ENCODE measurements around the gene DGKE. TPM values are rescaled to one million over a fixed set of nuclear protein-coding genes. Genes with fewer than 3 reads are reported as not detected.

Gene DGKE
- total and polyA plus RNA-seq, 2 of the 8 experiments (the other 6 are each of a cell fraction or from before 2014, with no cell fraction given): 1.7 to 7.4 TPM

- TF ChIP-seq CTBP2 (IDR thresholded peaks at IDR 0.05; ENCODE audit: borderline replicate concordance, insufficient read depth, insufficient read length, low read length) (no peak), EGR1 (IDR thresholded peaks at IDR 0.05; ENCODE audit: borderline replicate concordance, low read depth, low read length) (no peak), JUND (IDR thresholded peaks at IDR 0.05; ENCODE audit: low read length) (no peak)
Observed at GRCh38 chr17:56786989-56787482, 46.9 kb upstream of the DGKE start (continued).
